Activated T-cell treated with anti-CD3 and anti-CD28 coated beads, Interleukin-2, amount 50 U/mL, for 24 hours (primary cell): Measurements from ENCODE around the gene POLD2.

Experiments used
- DNase-seq: peaks from one replicate; pipeline ENCODE4 v3.0.0-alpha.2; 2020
- H3K27ac Mint-ChIP-seq: 2 replicates; pipeline ENCODE4 v1.8.0; 2020; ENCODE audit warnings: mild to moderate bottlenecking, mixed read lengths
- H3K27me3 Mint-ChIP-seq: 2 replicates; pipeline ENCODE4 v1.8.0; 2020; ENCODE audit warnings: mixed read lengths
- H3K36me3 Mint-ChIP-seq: 2 replicates; pipeline ENCODE4 v1.8.0; 2020; ENCODE audit warnings: low read depth, mixed read lengths
- H3K4me1 Mint-ChIP-seq: 2 replicates; pipeline ENCODE4 v1.8.0; 2020; ENCODE audit warnings: low read depth, mixed read lengths
- H3K4me3 Mint-ChIP-seq: 2 replicates; pipeline ENCODE4 v1.8.0; 2020; ENCODE audit warnings: mild to moderate bottlenecking, moderate library complexity, mixed read lengths
- H3K9me3 Mint-ChIP-seq: 2 replicates; pipeline ENCODE4 v1.8.0; 2020; ENCODE audit warnings: mixed read lengths

Gene POLD2

DNA sequence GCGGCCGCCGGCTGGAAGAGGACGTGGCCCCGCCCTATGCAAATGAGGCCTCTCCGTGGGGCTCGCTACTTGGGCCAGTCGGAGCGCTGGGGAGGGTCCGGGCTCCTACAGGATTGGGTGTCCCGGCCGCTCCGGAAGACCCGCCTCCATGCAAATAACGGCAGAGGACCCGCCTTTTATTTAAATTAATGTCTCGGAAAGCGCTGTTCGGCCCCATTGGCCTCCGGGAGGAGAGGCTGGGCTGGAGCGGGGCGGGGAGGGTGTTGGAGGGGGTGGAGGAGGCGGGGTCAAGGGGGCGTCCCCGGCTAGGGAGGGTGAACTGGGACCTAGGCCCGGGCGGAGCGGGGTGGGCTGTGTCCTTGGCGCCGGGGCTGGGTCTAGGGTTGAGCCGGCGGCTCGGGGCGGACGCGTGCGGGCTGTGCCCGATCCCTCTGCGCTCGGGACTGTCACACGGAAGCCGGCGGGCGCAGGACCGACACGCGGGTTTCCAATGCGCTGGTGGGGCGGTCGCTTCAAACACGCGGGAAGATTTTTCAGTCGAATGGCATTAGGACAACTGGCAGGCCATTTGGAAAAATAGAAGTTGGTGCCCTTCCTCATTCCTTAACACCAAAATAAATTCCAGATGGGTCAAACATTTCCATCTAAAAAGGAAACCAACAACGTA, 40.7 kb downstream of the POLD2 start:
- Mint-ChIP-seq H3K9me3 (no peaks in the 10 kb centered on the region), H3K27ac (peak overlapping the region; percentile 83), H3K4me3 (peak overlapping the region; percentile 82), H3K4me1 (peaks cover 45% of the 10 kb centered on the region), H3K36me3 (peaks cover 45% of the 10 kb centered on the region), H3K27me3 (no peaks in the 10 kb centered on the region)
- peak; percentile 97 for DNase-seq

DNA sequence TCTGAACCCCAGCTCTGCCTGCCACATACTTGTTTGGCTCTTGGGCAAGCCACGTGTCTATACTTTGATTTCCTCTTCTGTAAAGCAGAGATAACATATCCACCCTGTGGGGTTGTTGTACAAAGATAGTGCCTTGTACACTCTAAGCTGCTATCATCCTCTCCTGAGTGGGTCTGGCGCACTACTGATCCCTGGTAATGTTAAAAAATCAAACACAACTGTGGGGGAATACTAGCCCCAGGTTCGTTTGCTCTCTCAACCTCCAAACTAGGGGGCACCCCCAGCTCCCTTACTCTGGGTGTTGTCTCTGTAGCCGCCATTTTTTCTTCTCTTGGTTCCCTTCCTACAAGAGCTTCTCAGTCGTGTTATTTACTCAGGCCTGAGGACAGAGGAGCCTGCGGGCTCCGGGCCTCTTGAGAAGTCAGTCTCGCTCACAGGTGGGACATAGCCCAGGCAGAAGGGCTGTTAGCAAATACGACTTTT, 42.0 kb downstream of the POLD2 start:
- Mint-ChIP-seq H3K36me3 (peaks cover 59% of the 10 kb centered on the region), H3K27me3 (no peaks in the 10 kb centered on the region), H3K4me1 (peaks cover 53% of the 10 kb centered on the region), H3K27ac (peak overlapping the region; percentile 92), H3K9me3 (no peaks in the 10 kb centered on the region), H3K4me3 (peak overlapping the region; percentile 87)
- DNase-seq = peak; percentile 64

DNA sequence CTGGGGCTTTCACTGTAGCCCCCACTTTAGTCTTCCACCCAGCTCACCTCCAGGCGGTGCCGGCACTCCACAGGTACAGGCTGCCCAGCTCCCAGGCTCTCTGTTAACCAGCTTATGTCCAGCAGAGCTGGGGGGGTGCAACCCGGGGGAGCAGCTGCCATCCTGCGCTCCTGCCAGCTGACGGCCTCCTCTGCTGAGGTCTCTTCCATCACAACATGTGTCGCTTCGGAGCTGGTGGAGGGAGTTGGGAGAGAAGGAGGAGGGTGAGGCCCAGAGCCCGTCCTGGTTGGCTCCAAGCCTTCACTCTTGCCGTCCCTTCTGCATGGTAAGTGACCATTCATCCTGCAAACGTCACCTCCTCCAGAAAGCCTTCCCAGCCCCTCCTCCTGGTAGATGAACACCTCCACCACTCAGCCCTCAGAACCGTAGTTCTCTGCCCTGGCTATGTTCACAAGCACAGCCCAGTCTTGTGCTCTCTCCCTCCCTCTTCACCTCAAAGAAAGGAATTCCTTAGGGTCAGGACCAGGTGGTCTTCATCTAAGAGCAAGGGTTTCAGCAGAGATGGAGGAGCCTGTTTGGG, 42.6 kb downstream of the POLD2 start:
- Mint-ChIP-seq H3K4me1 (peaks cover 53% of the 10 kb centered on the region), H3K36me3 (peaks cover 64% of the 10 kb centered on the region), H3K27ac (peak overlapping the region; percentile 92), H3K9me3 (no peaks in the 10 kb centered on the region), H3K4me3 (peak overlapping the region; percentile 87), H3K27me3 (no peaks in the 10 kb centered on the region)
- DNase-seq = no peak

- Mint-ChIP-seq H3K36me3 (peaks cover 71% of the 10 kb centered on the region), H3K9me3 (no peaks in the 10 kb centered on the region), H3K4me3 (peak overlapping the region; percentile 87), H3K27ac (peak overlapping the region; percentile 92), H3K4me1 (peaks cover 53% of the 10 kb centered on the region), H3K27me3 (no peaks in the 10 kb centered on the region)
- no peak for DNase-seq
Measured at GRCh38 chr7:44080118-44080517, 43.2 kb downstream of the POLD2 start.

GRCh38 chr7:44079331-44080021, 43.9 kb downstream of the POLD2 start:
- DNase-seq = no peak
- peaks cover 55% of the 10 kb centered on the region for H3K4me1 Mint-ChIP-seq
- H3K9me3 Mint-ChIP-seq = no peaks in the 10 kb centered on the region
- no peak overlapping the region for H3K4me3 Mint-ChIP-seq
- H3K36me3 Mint-ChIP-seq = peaks cover 77% of the 10 kb centered on the region
- H3K27me3 Mint-ChIP-seq = no peaks in the 10 kb centered on the region
- H3K27ac Mint-ChIP-seq = peak overlapping the region; percentile 92

GRCh38 chr7:44078521-44078920, 44.8 kb downstream of the POLD2 start:
- Mint-ChIP-seq H3K27ac (peak overlapping the region; percentile 92), H3K4me3 (no peak overlapping the region), H3K36me3 (peaks cover 87% of the 10 kb centered on the region), H3K9me3 (no peaks in the 10 kb centered on the region), H3K27me3 (no peaks in the 10 kb centered on the region), H3K4me1 (peaks cover 58% of the 10 kb centered on the region)
- DNase-seq = no peak

DNA sequence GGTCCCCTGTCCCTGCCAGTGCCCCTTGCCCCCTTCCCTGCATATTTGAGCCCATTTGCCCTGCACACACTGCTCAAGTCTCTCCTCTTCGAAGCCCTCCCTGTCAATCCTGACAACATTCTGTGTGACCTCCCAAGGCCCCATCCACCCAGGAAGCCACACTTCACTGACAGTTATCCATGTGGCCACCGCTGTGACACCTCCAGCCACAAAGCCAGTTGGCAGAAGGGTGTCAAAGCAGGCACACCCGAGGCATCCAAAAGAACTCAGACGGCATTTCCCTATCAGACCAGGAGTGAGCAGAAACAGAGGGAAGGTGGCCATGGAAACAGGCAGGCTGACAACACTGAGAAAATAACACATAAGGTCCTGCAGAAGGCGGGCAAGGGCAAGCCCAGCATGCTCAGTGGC, 45.7 kb downstream of the POLD2 start:
- H3K4me3 Mint-ChIP-seq = no peak overlapping the region
- H3K9me3 Mint-ChIP-seq = no peaks in the 10 kb centered on the region
- no peak for DNase-seq
- H3K36me3 Mint-ChIP-seq = peaks cover 95% of the 10 kb centered on the region
- H3K27ac Mint-ChIP-seq = peak overlapping the region; percentile 92
- peaks cover 54% of the 10 kb centered on the region for H3K4me1 Mint-ChIP-seq
- H3K27me3 Mint-ChIP-seq = no peaks in the 10 kb centered on the region

- no peaks in the 10 kb centered on the region for H3K9me3 Mint-ChIP-seq
- H3K27me3 Mint-ChIP-seq = no peaks in the 10 kb centered on the region
- peaks cover 59% of the 10 kb centered on the region for H3K4me1 Mint-ChIP-seq
- no peak for DNase-seq
- H3K36me3 Mint-ChIP-seq = peaks cover 100% of the 10 kb centered on the region
- no peak overlapping the region for H3K4me3 Mint-ChIP-seq
- H3K27ac Mint-ChIP-seq = peak overlapping the region; percentile 92
Measured at GRCh38 chr7:44077061-44077460, 46.3 kb downstream of the POLD2 start.

- H3K9me3 Mint-ChIP-seq = no peaks in the 10 kb centered on the region
Measured at GRCh38 chr7:44076101-44076895, 47.0 kb downstream of the POLD2 start.

GRCh38 chr7:44075296-44076075, 47.9 kb downstream of the POLD2 start:
- H3K4me1 Mint-ChIP-seq = peaks cover 52% of the 10 kb centered on the region
- peak overlapping the region; percentile 77 for H3K27ac Mint-ChIP-seq
- DNase-seq = no peak
- no peaks in the 10 kb centered on the region for H3K27me3 Mint-ChIP-seq
- peaks cover 93% of the 10 kb centered on the region for H3K36me3 Mint-ChIP-seq
- H3K9me3 Mint-ChIP-seq = no peaks in the 10 kb centered on the region
- no peak overlapping the region for H3K4me3 Mint-ChIP-seq

More at GRCh38 chr7:44076101-44076895, 47.0 kb downstream of the POLD2 start:
- Mint-ChIP-seq H3K36me3 (peaks cover 99% of the 10 kb centered on the region), H3K4me3 (no peak overlapping the region), H3K27ac (peak overlapping the region; percentile 92), H3K4me1 (peaks cover 58% of the 10 kb centered on the region), H3K27me3 (no peaks in the 10 kb centered on the region)
- no peak for DNase-seq

GRCh38 chr7:44074349-44074695, 49.0 kb downstream of the POLD2 start:
- H3K27me3 Mint-ChIP-seq = no peaks in the 10 kb centered on the region
- H3K36me3 Mint-ChIP-seq = peaks cover 82% of the 10 kb centered on the region
- no peak overlapping the region for H3K4me3 Mint-ChIP-seq
- peak overlapping the region; percentile 80 for H3K27ac Mint-ChIP-seq
- no peaks in the 10 kb centered on the region for H3K9me3 Mint-ChIP-seq
- DNase-seq = no peak
- H3K4me1 Mint-ChIP-seq = peaks cover 40% of the 10 kb centered on the region

- peak overlapping the region; percentile 44 for H3K4me3 Mint-ChIP-seq
- H3K27ac Mint-ChIP-seq = peak overlapping the region; percentile 80
- H3K36me3 Mint-ChIP-seq = peaks cover 76% of the 10 kb centered on the region
- peaks cover 39% of the 10 kb centered on the region for H3K4me1 Mint-ChIP-seq
- H3K27me3 Mint-ChIP-seq = no peaks in the 10 kb centered on the region
- H3K9me3 Mint-ChIP-seq = no peaks in the 10 kb centered on the region
- peak; percentile 71 for DNase-seq
Measured at GRCh38 chr7:44073664-44074348, 49.5 kb downstream of the POLD2 start.

- H3K36me3 Mint-ChIP-seq = peaks cover 64% of the 10 kb centered on the region
- peak overlapping the region; percentile 60 for H3K27ac Mint-ChIP-seq
- H3K4me3 Mint-ChIP-seq = no peak overlapping the region
Measured at GRCh38 chr7:44072364-44073231, 50.8 kb downstream of the POLD2 start.

More at GRCh38 chr7:44072364-44073231, 50.8 kb downstream of the POLD2 start:
- DNase-seq = peak; percentile 50
- Mint-ChIP-seq H3K4me1 (peaks cover 40% of the 10 kb centered on the region), H3K9me3 (no peaks in the 10 kb centered on the region), H3K27me3 (no peaks in the 10 kb centered on the region)
